Bone marrow (tissue), 2 donors: Measurements from ENCODE around the gene SFN.
"Not testable (repeated sequence)": the region's sequence is repeated elsewhere in the genome, so short reads cannot be mapped to it uniquely, and the experiment has no call there.

Experiments
- DNase-seq, 2 donors: peaks; one replicate each; lab custom pipeline; 2025; lab: John Stamatoyannopoulos, UW

Gene SFN

DNA sequence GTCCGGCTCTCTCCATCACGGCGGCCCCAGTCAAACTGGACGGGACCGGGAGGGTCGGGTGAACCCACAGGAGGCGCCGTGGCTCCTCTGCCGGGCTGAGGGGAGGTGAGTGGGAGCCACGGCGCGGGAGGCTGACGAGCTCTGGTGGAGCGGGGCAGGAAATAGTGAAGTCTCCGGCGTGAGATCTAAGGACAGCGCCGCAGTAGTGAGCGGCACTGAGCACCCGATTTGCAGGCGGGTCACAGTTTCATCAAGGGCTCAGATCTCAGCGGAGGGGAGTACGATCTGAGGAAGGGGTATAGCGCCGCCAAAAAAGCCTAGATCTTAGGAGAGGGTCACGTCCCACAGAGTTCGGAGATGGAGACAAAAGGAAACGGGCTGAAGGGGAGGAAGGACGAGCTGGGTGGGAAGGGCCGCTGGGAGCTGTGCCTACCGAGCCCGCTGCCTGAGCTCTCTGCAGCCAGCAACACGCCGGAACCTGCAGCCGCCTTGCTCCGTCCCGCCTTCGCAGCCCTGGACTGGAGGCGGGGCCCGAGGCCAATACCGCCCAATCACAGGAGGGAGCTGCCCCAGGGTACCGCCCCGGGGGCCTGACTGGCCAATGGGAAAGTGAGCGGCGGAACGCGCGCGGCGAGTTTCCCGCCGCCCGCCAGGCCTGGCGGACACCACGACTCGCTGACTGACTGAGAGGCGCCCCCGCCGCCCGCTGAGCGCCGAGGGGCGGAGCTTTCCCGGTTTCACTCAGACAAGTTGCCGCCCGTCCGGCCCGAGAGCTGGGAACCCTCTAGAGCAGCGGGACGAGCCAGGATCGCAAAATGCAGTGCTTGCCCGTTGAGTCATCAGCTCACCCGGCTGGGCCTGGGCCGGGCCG is 1.9 kb downstream of the SFN start:
- DNase-seq, result peak; percentile 79 to 96

- DNase-seq, result not testable (repeated sequence)
These were observed 10.1 kb downstream of the SFN start for GRCh38 chr1:26873097-26873496.

DNA sequence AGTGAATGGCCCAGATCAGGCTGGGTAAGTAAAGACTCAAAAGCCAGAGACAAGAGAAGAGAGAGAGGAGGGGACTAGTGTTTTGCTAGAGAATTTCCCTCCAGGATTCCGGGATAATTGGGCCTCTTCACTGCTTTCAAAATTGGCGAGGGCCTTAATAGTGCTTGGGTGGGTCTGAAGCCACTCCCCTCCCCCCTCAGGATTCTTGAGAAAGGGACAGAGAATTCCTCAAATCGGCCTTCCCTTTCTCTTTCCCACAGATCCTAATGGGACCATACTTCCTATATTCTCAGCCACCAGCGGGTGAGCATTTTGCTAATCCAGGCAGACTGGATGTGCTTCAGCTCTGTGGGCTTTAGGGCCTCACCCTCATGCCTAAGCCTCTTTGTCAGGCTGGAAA is 11.9 kb downstream of the SFN start:
- DNase-seq, result no peak

DNA sequence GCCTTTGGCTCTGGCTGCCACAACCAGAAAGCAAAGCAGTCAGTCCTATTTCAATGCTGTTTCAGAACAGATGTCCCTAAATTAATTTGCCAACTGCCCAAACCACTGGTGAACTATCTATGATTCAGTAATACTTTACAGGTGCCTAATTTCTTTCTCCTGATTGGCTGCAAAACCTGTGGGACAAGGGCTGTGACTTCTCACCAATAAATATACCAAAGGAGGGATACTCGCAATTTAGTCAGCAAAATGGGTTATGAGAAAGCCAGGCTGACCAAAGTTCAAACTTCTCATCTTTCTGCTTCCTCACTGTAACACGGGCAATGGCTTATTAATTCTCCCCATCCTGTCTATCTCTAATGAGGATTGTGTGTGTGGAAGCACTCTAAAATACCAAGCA is 14.4 kb downstream of the SFN start:
- DNase-seq, result no peak

- DNase-seq, result no peak
These were observed 16.8 kb downstream of the SFN start for GRCh38 chr1:26879793-26880192.

DNA sequence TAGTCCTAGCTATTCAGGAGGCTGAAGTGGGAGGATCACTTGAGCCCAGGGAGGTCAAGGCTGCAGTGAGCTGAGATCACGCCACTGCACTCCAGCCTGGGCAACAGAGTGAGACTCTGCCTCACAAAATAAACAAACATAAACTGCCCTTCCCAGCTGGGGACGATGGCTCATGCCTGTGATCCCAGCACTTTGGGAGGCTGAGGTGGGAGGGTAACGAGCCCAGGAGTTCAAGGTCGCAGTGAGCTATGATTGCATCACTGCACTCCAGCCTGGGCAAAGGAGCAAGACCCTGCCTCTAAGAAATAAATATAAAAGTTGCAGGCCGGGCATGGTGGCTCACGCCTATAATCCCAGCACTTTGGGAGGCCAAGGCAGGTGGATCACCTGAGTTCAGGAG is 18.7 kb downstream of the SFN start:
- DNase-seq, result not testable (repeated sequence)

DNA sequence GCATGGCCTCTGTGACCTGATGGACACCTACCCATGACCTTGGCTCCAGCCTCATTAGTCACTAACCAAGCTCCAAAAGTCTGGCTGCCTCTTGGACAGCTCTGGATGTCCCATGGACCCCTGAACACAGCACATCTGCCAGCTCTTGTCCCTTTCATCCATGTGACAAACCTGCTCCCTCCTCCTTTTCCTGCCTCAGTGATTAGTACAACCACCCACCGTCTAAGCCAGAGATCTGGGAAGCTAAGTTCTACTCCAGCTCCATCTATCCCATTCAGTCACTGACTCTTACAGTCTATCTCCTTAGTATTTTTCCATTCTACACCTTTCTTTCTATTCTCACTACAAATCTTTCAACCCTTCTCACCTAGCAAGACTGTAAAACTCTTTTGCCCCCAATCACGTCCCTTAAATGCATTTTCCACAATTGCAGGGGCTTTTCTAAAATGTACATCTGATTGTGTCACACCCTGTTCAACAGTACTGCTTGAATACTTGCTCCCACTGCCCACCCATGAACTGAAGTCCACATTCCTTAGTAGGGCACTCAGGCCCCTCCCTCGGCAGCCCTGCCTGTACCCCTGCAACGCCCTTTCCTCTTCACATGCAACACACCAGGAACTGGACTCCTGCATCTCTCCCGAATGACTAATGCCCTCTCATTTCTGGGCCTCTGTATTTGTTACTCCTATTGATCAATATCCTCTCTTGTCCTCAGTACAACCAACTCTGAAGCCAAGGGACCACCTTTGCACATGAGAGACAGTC is 19.9 kb downstream of the SFN start:
- no peak for DNase-seq

DNA sequence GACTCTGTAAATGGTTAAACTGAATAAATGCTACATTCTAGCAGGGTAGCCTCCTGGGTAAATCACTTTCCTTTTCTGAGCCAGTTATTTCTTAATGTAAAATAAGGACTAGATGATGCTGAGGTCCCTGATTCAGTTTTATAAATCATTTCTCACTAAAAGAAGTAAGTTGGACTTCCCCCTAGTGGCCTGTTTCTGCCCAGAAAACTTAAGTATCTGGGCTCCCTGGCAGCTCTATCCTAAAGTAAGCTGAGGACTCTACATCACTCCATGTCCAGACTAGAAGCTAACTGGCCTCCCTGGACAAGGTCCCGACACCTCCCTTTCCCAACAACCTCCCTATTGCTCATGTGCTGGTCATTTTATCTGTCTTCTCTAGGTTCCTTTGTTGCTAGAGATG is 24.2 kb downstream of the SFN start:
- DNase-seq, result no peak

DNA sequence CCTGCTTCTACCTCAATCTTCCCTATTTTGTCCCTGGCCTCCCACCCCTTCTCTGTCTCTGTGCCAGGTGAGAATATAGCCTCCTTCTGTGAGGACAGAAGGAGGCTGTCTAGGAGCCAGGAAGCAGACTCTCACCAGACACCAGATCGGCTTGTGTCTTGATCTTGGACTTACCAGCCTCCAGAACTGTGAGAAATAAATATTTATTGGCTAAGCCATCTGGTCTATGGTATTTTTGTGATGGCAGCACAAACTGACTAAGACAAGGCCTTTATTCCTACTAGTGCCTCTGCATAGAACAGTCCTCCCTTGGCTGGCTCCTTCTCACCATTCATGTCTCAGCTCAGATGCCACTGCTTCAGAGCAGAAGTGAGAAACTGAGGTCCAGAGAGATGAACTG is 25.3 kb downstream of the SFN start:
- no peak for DNase-seq

GRCh38 chr1:26889551-26890466 is 26.9 kb downstream of the SFN start, which contains the start of gene GPN2:
GPN2 (minus strand) TSS chr1:26890283; CDS start chr1:26890096, 187 bp downstream.
- peak; percentile 44 to 50 for DNase-seq

DNA sequence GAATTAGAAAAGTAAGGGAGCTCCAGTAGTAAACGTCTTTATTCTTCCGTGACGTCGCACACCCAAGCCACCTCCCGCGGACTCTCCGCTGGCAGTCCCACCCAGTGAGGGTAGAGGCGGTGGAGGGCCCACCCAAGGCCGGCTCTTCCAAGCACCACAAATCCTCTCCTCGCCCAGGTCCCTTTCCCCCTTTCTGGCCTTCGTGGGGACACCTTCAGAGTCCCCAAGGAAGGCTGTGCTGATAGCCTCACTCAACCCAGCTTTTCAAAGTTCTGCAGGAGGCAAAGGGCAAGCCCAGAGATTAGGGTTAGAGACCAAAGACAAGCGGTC is 27.5 kb downstream of the SFN start:
- no peak for DNase-seq

DNA sequence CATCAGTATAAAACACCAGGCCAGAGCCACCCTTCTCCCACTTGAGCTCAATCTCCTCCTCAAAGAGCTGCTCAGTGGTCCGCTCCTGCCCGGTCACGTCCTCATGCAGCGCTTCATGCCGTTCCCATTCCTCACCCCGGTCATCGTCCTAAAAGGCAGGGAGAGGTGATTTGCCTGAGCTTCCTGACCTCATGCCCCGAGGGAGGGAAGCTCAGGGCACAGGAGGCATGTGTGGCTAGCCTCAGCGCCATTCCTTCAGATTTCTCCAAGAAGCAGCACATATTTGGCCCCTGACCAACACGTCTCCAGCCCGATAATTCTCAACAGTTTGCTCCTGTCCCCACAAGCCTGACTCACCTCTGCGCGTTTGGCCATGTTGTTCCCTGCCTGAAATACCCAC is 31.3 kb downstream of the SFN start:
- DNase-seq, result no peak

GRCh38 chr1:26897351-26897750 is 34.4 kb downstream of the SFN start:
- no peak for DNase-seq

- DNase-seq, result peak; percentile 72
These were observed 37.3 kb downstream of the SFN start, which contains the start of gene GPATCH3 for GRCh38 chr1:26900001-26900814. GPATCH3 (minus strand) TSS chr1:26900467; CDS start chr1:26900442, 25 bp downstream.

DNA sequence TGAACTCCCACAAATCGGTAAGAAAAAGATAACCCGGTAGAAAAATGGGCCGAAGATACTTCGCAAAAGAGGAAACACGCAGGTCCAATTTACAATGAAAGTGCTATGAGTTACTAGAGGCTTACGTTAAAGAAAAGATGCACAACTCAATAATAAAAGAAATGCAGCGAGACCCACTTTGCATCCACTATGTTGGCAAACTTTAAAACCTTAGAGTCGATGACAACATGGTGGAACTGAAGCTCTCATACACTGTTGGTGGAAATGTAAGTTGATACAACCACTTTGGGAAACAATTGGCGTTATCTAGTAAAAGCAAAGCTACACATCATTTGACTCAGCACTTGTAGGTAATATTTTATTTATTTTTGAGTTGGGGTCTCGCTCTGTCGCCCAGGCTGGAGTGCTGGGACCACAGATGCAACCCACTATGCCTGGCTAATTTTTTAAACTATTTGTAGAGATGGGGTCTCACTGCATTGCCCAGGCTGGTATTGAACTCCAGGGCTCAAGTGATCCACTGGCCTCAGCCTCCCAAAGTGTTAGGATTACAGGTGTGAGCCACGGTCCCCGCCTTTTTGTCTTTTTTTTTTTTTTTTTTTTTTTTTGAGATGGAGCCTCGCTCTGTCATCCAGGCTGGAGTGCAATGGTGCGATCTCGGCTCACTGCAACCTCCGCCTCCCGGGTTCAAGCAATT is 38.0 kb downstream of the SFN start:
- no peak for DNase-seq

- DNase-seq, result no peak
These were observed 44.3 kb downstream of the SFN start for GRCh38 chr1:26907071-26907917.

- no peak for DNase-seq
These were observed 47.0 kb downstream of the SFN start for GRCh38 chr1:26909951-26910342.

GRCh38 chr1:26910343-26911160 is 47.6 kb downstream of the SFN start:
- DNase-seq, result no peak
